H9 (cell line): ENCODE results near the gene IFT122. TPM values are rescaled to one million over a fixed set of nuclear protein-coding genes. Genes with fewer than 3 reads are reported as not detected.

Source experiments
- DNase-seq: peaks from one replicate; pipeline ENCODE4 v3.0.0-alpha.2; 2017
- H2AFZ ChIP-seq: one replicate; pipeline ENCODE4 v1.6.1; 2013; ENCODE audit warnings: mild to moderate bottlenecking, low read length, control low read depth, moderate library complexity
- H2AK5ac ChIP-seq: 2 replicates; pipeline ENCODE4 v1.6.1; 2013; ENCODE audit warnings: low read length, control low read depth, mixed read lengths; ENCODE audit not compliant: insufficient read length
- H2BK120ac ChIP-seq: one replicate; pipeline ENCODE4 v1.6.1; 2013; ENCODE audit warnings: low read depth, mild to moderate bottlenecking, low read length, control low read depth, inconsistent platforms; ENCODE audit not compliant: poor library complexity, severe bottlenecking
- H2BK12ac ChIP-seq: 2 replicates; pipeline ENCODE4 v1.6.1; 2013; ENCODE audit warnings: low read length, control low read depth, mixed read lengths, low read depth; ENCODE audit not compliant: insufficient read length
- H2BK15ac ChIP-seq: 2 replicates; pipeline ENCODE4 v1.6.1; 2013; ENCODE audit warnings: low read depth, low read length, control low read depth
- H2BK20ac ChIP-seq: one replicate; pipeline ENCODE4 v1.6.1; 2013; ENCODE audit warnings: low read depth, mild to moderate bottlenecking, low read length, control low read depth, inconsistent platforms; ENCODE audit not compliant: poor library complexity, severe bottlenecking
- H2BK5ac ChIP-seq: 2 replicates; pipeline ENCODE4 v1.6.1; 2013; ENCODE audit warnings: low read length, control low read depth, mixed read lengths; ENCODE audit not compliant: insufficient read length
- H3K14ac ChIP-seq: 2 replicates; pipeline ENCODE4 v1.6.1; 2013; ENCODE audit warnings: low read length, control low read depth; ENCODE audit not compliant: insufficient read depth
- H3K18ac ChIP-seq: 2 replicates; pipeline ENCODE4 v1.6.1; 2013; ENCODE audit warnings: low read depth, mild to moderate bottlenecking, mixed read lengths, low read length, control low read depth; ENCODE audit not compliant: insufficient read length
- H3K23ac ChIP-seq: 2 replicates; pipeline ENCODE4 v1.6.1; 2013; ENCODE audit warnings: low read length, control low read depth, mixed read lengths, low read depth; ENCODE audit not compliant: insufficient read length
- H3K23me2 ChIP-seq: 2 replicates; pipeline ENCODE4 v1.6.1; 2013; ENCODE audit warnings: low read depth, mild to moderate bottlenecking, mixed read lengths, low read length, control low read depth; ENCODE audit not compliant: insufficient read length, poor library complexity, severe bottlenecking
- H3K27ac ChIP-seq: 2 replicates; pipeline ENCODE4 v1.5.1; 2013; ENCODE audit warnings: low read length, control low read depth, mixed read lengths, low read depth; ENCODE audit not compliant: insufficient read length
- H3K27me3 ChIP-seq: 2 replicates; pipeline ENCODE4 v1.6.1; 2013; ENCODE audit warnings: low read length, control low read depth, inconsistent platforms; ENCODE audit not compliant: insufficient read depth
- H3K4ac ChIP-seq: 2 replicates; pipeline ENCODE4 v1.6.1; 2013; ENCODE audit warnings: low read depth, mild to moderate bottlenecking, control low read depth, inconsistent platforms, low read length, moderate library complexity
- H3K4me1 ChIP-seq: 2 replicates; pipeline ENCODE4 v1.6.1; 2013; ENCODE audit warnings: low read length, control low read depth, inconsistent platforms; ENCODE audit not compliant: insufficient read depth
- H3K4me2 ChIP-seq: 2 replicates; pipeline ENCODE4 v1.6.1; 2013; ENCODE audit warnings: low read length, control low read depth, mixed read lengths; ENCODE audit not compliant: insufficient read length, insufficient read depth
- H3K56ac ChIP-seq: 2 replicates; pipeline ENCODE4 v1.6.1; 2013; ENCODE audit warnings: low read depth, mild to moderate bottlenecking, mixed read lengths, low read length, control low read depth; ENCODE audit not compliant: insufficient read length
- H3K79me1 ChIP-seq: 2 replicates; pipeline ENCODE4 v1.6.1; 2013; ENCODE audit warnings: low read depth, mild to moderate bottlenecking, moderate library complexity, low read length, control low read depth, inconsistent platforms; ENCODE audit not compliant: insufficient read depth, poor library complexity, severe bottlenecking
- H3K79me2 ChIP-seq: 2 replicates; pipeline ENCODE4 v1.6.1; 2013; ENCODE audit warnings: low read length, control low read depth, inconsistent platforms; ENCODE audit not compliant: insufficient read depth
- H3K9ac ChIP-seq: 2 replicates; pipeline ENCODE4 v1.6.1; 2013; ENCODE audit warnings: low read length, control low read depth, mixed read lengths; ENCODE audit not compliant: insufficient read length; ENCODE audit errors: extremely low read depth
- H3K9me3 ChIP-seq: one replicate; pipeline ENCODE4 v1.6.1; 2013; ENCODE audit warnings: low read depth, low read length, inconsistent platforms; ENCODE audit not compliant: control insufficient read depth
- H3T11ph ChIP-seq: one replicate; pipeline ENCODE4 v1.6.1; 2013; ENCODE audit warnings: mild to moderate bottlenecking, low read length, control low read depth, inconsistent platforms
- H4K20me1 ChIP-seq: one replicate; pipeline ENCODE4 v1.6.1; 2013; ENCODE audit not compliant: control insufficient read depth, insufficient read length, insufficient read depth
- H4K5ac ChIP-seq: 2 replicates; pipeline ENCODE4 v1.6.1; 2013; ENCODE audit warnings: low read depth, mild to moderate bottlenecking, mixed read lengths, low read length, control low read depth; ENCODE audit not compliant: insufficient read length
- H4K8ac ChIP-seq: replicated peaks from 2 replicates; pipeline ENCODE4 v1.6.1; 2013; ENCODE audit warnings: low read length, control low read depth, mixed read lengths, low read depth; ENCODE audit not compliant: insufficient read length
- H4K91ac ChIP-seq: 2 replicates; pipeline ENCODE4 v1.6.1; 2013; ENCODE audit warnings: low read depth, mild to moderate bottlenecking, moderate library complexity, mixed read lengths, low read length, control low read depth; ENCODE audit not compliant: insufficient read length
- H3K27ac Mint-ChIP-seq, 3 experiments: 2 replicates in 2 of 3; 3 replicates in 1 of 3; pipeline ENCODE4 v1.8.0; 2020 to 2021; ENCODE audit warnings: mixed read lengths in 3 of 3, mild to moderate bottlenecking in 1 of 3, moderate library complexity in 1 of 3
- H3K27me3 Mint-ChIP-seq: 2 replicates; pipeline ENCODE4 v1.8.0; 2021; ENCODE audit warnings: low read depth, mild to moderate bottlenecking, moderate library complexity, mixed read lengths
- H3K36me3 Mint-ChIP-seq, 3 experiments: 2 replicates in 2 of 3; 3 replicates in 1 of 3; pipeline ENCODE4 v1.8.0; 2020 to 2021; ENCODE audit warnings: low read depth in 3 of 3, mixed read lengths in 3 of 3; ENCODE audit not compliant: insufficient read depth in 1 of 3
- H3K4me1 Mint-ChIP-seq, 2 experiments: 2 replicates each; pipeline ENCODE4 v1.8.0; 2020; ENCODE audit warnings: mixed read lengths in 2 of 2
- H3K4me3 Mint-ChIP-seq, 2 experiments: 2 replicates in 1 of 2; 3 replicates in 1 of 2; pipeline ENCODE4 v1.8.0; 2020 to 2021; ENCODE audit warnings: mild to moderate bottlenecking in 2 of 2, mixed read lengths in 2 of 2, moderate library complexity in 1 of 2
- H3K9me3 Mint-ChIP-seq, 2 experiments: 2 replicates in 1 of 2; 3 replicates in 1 of 2; pipeline ENCODE4 v1.8.0; 2020; ENCODE audit warnings: mild to moderate bottlenecking in 2 of 2, mixed read lengths in 2 of 2, moderate library complexity in 1 of 2
- WGBS: extraction: QIAGEN DNeasy Blood & Tissue Kit; methylation state at CpG from one replicate; pipeline ENCODE4 v1.1.7; 2013; ENCODE audit warnings: missing lambda C conversion rate, low lambda C conversion rate, mixed read lengths; ENCODE audit not compliant: insufficient read length; ENCODE audit errors: extremely low coverage; 5-methylcytosine and 5-hydroxymethylcytosine counted together
- total RNA-seq: library from RNA; stranded (reverse); gene quantifications from 2 replicates; pipeline ENCODE4 v1.2.1, GENCODE V29; 2021
- TF ChIP-seq, protein P1 (sequence below): fragments of 200-600 bp; sonication (generic); conservative IDR thresholded peaks from 3 replicates; pipeline ENCODE4 v1.8.0; 2021; ENCODE audit warnings: antibody characterized with exemption, mild to moderate bottlenecking

IFT122 gene
- total RNA-seq, 1 experiment from 2014 or later, result 19.3 TPM

GRCh38 chr3:129555616-129556357 lies 115.8 kb downstream of the IFT122 start:
- Histone ChIP-seq H3K79me1 (no peaks in the 10 kb centered on the region), H3K9me3 (no peaks in the 10 kb centered on the region), H2BK120ac (no peak overlapping the region), H3T11ph (no peak overlapping the region), H3K27ac (no peak overlapping the region), H2BK15ac (no peak overlapping the region), H4K8ac (no peak overlapping the region), H3K4me2 (no peak overlapping the region), H2AFZ (no peak overlapping the region), H4K91ac (no peak overlapping the region), H3K79me2 (no peaks in the 10 kb centered on the region), H3K23ac (no peak overlapping the region), H3K4ac (no peak overlapping the region), H4K20me1 (no peaks in the 10 kb centered on the region), H3K23me2 (no peaks in the 10 kb centered on the region), H2BK5ac (no peak overlapping the region), H2BK20ac (no peak overlapping the region), H2AK5ac (no peak overlapping the region), H3K27me3 (no peaks in the 10 kb centered on the region), H3K4me1 (no peaks in the 10 kb centered on the region; the same call in 1 of the 2 replicates), H3K56ac (no peak overlapping the region), H3K14ac (no peak overlapping the region), H3K9ac (no peak overlapping the region), H3K18ac (no peak overlapping the region), H4K5ac (no peak overlapping the region), H2BK12ac (no peak overlapping the region)
- Mint-ChIP-seq H3K4me1 (peaks cover 26 to 63% of the 10 kb centered on the region in 2 experiments), H3K36me3 (peaks cover 0 to 22% (median 3%) of the 10 kb centered on the region in 3 experiments; a peak in 2 of 7 replicates), H3K9me3 (no peaks in the 10 kb centered on the region), H3K27ac (0 out of 7 replicates have a peak overlapping the region, but pooled peaks of 1 of the 3 experiments have one; percentile 12), H3K4me3 (no peak overlapping the region), H3K27me3 (no peaks in the 10 kb centered on the region; the same call in 1 of the 2 replicates)
- WGBS, result no CpG with 5 or more reads among the region's 18 CpGs
- no peak for DNase-seq
- TF ChIP-seq, protein P1, sequence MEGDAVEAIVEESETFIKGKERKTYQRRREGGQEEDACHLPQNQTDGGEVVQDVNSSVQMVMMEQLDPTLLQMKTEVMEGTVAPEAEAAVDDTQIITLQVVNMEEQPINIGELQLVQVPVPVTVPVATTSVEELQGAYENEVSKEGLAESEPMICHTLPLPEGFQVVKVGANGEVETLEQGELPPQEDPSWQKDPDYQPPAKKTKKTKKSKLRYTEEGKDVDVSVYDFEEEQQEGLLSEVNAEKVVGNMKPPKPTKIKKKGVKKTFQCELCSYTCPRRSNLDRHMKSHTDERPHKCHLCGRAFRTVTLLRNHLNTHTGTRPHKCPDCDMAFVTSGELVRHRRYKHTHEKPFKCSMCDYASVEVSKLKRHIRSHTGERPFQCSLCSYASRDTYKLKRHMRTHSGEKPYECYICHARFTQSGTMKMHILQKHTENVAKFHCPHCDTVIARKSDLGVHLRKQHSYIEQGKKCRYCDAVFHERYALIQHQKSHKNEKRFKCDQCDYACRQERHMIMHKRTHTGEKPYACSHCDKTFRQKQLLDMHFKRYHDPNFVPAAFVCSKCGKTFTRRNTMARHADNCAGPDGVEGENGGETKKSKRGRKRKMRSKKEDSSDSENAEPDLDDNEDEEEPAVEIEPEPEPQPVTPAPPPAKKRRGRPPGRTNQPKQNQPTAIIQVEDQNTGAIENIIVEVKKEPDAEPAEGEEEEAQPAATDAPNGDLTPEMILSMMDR, result no peak
